ENCODE measurements around the gene SYNRG. TPM values are rescaled to one million over a fixed set of nuclear protein-coding genes. Genes with fewer than 3 reads are reported as not detected.

The SYNRG gene
- polyA plus RNA-seq, 2 of the 4 experiments (the other 2 are of a cell fraction): 13.1 to 17.4 TPM

GRCh38 chr17:37517881-37518280, 91.3 kb downstream of the SYNRG start (continued):
- TF ChIP-seq CHD4 (IDR thresholded peaks at IDR 0.05; ENCODE audit: borderline replicate concordance): no peak
- no peak for TF ChIP-seq CHD2 (IDR thresholded peaks at IDR 0.05; ENCODE audit: low read length, partially characterized antibody)
- no peak for TF ChIP-seq ZSCAN20 (CRISPR knock-in tag; IDR thresholded peaks at IDR 0.05)
- TF ChIP-seq MAZ (IDR thresholded peaks at IDR 0.05; ENCODE audit: borderline replicate concordance, low read depth, low read length): no peak
- TF ChIP-seq BCL3 (IDR thresholded peaks at IDR 0.05): no peak

GRCh38 chr17:37516127-37516571, 93.1 kb downstream of the SYNRG start:
- ATAC-seq (no peak), DNase-seq (ENCODE audit: low read depth in 1 of 2, low spot score in 1 of 2) (no peak), FAIRE-seq (no peak)
- no peaks in the 10 kb centered on the region for H3K4me1 ChIP-seq
- 83% methylated on average over 6 of the region's 6 CpGs for WGBS (ENCODE audit: missing lambda C conversion rate)
- ChIA-PET CTCF (interaction anchor here (0.5 to 4.8 kb wide), 5 partner anchors 11 to 1960 kb away, joined by 3 to 32 read pairs (median 7); no protein-coding TSS in a partner anchor), POLR2A (no interaction called here)
- TF ChIP-seq SREBF2 (IDR thresholded peaks at IDR 0.05) (no peak), CEBPB (IDR thresholded peaks at IDR 0.05) (no peak), USF2 (IDR thresholded peaks at IDR 0.05) (no peak), HES2 (IDR thresholded peaks at IDR 0.05) (no peak), CTCF (IDR thresholded peaks at IDR 0.05) (no peak), ZFP36 (IDR thresholded peaks at IDR 0.05; ENCODE audit: borderline replicate concordance, partially characterized antibody) (no peak), TFCP2L1 (CRISPR knock-in tag; IDR thresholded peaks at IDR 0.05) (no peak), NR3C1 (IDR thresholded peaks at IDR 0.05) (no peak)
- H3K4me2 ChIP-seq: no peak overlapping the region
- H3K9me3 ChIP-seq: no peaks in the 10 kb centered on the region
- H3K27ac ChIP-seq: no peak overlapping the region
- H3K4me3 ChIP-seq: no peak overlapping the region

GRCh38 chr17:37513711-37514110, 95.5 kb downstream of the SYNRG start:
- Histone ChIP-seq H3K27ac (no peak overlapping the region), H3K4me3 (no peak overlapping the region), H3K4me1 (no peaks in the 10 kb centered on the region), H3K4me2 (no peak overlapping the region), H3K9me3 (no peaks in the 10 kb centered on the region)
- whole genome bisulfite sequencing (ENCODE audit: missing lambda C conversion rate): 93% methylated on average over 10 of the region's 10 CpGs
- ATAC-seq (no peak), DNase-seq (ENCODE audit: low read depth in 1 of 2, low spot score in 1 of 2) (no peak), FAIRE-seq (no peak)
- ChIA-PET POLR2A (no interaction called here), CTCF (interaction anchor here (0.7 to 4.8 kb wide), 5 partner anchors 8 to 140 kb away, joined by 3 to 20 read pairs (median 6); no protein-coding TSS in a partner anchor)
- TF ChIP-seq EP300 (IDR thresholded peaks at IDR 0.05) (no peak), ZC3H11A (IDR thresholded peaks at IDR 0.05) (no peak), SMC3 (IDR thresholded peaks at IDR 0.05) (no peak), HEYL (CRISPR knock-in tag; IDR thresholded peaks at IDR 0.05) (no peak), JUN (IDR thresholded peaks at IDR 0.05) (no peak), FOSB (CRISPR knock-in tag; IDR thresholded peaks at IDR 0.05) (no peak), HES2 (IDR thresholded peaks at IDR 0.05) (no peak), HOXA7 (CRISPR knock-in tag; IDR thresholded peaks at IDR 0.05) (no peak), CHD2 (IDR thresholded peaks at IDR 0.05; ENCODE audit: low read length, partially characterized antibody) (no peak), FOXS1 (CRISPR knock-in tag; IDR thresholded peaks at IDR 0.05) (no peak), HDAC2 (IDR thresholded peaks at IDR 0.05) (no peak), HOXB13 (CRISPR knock-in tag; IDR thresholded peaks at IDR 0.05; ENCODE audit: low read depth) (no peak), USF2 (IDR thresholded peaks at IDR 0.05) (no peak), HMGXB4 (CRISPR knock-in tag; IDR thresholded peaks at IDR 0.05; ENCODE audit: borderline replicate concordance) (no peak), CHD4 (IDR thresholded peaks at IDR 0.05; ENCODE audit: borderline replicate concordance) (no peak), RARB (CRISPR knock-in tag; IDR thresholded peaks at IDR 0.05) (no peak)

Measured in A549 (cell line).